Panc1 (cell line): Measurements from ENCODE around the gene GPR142. TPM values are rescaled to one million over a fixed set of nuclear protein-coding genes. Genes with fewer than 3 reads are reported as not detected.

Experiments
- ATAC-seq: fragments of 200-7000 bp; cut with Tn5 transposase; 2 replicates; pipeline ENCODE4 v1.9.1; 2020; ENCODE audit warnings: mild to moderate bottlenecking, moderate library complexity
- BruUV-seq: library from RNA; stranded (reverse); fragments of 400-500 nt; replicated peaks from 2 replicates; lab custom pipeline; 2021; lab: Mats Ljungman, UMichigan
- CTCF ChIA-PET: fragments of 300-600 bp; sonication (Branson Sonifier 250); formaldehyde crosslinking; loops from one replicate; lab custom pipeline; 2022; ENCODE audit warnings: antibody characterized with exemption; lab: Charles Lee
- POLR2A ChIA-PET: fragments of 300-600 bp; sonication (Branson Sonifier 250); formaldehyde crosslinking; loops from one replicate; lab custom pipeline; 2022; ENCODE audit warnings: antibody characterized with exemption; lab: Charles Lee
- DNase-seq: peaks from one replicate; pipeline ENCODE4 v3.0.0-alpha.2; 2010; ENCODE audit warnings: low read depth, low spot score
- H3K27ac ChIP-seq: 2 replicates; pipeline ENCODE4 v1.5.1; 2011; ENCODE audit warnings: mild to moderate bottlenecking, low read length, inconsistent platforms
- H3K27me3 ChIP-seq: fragments of 200-500 bp; sonication (Bioruptor generic); 2 replicates; pipeline ENCODE4 v1.6.0; 2014; ENCODE audit warnings: low read length, inconsistent platforms; ENCODE audit not compliant: control insufficient read depth, insufficient read depth
- H3K36me3 ChIP-seq: fragments of 200-500 bp; sonication (Bioruptor generic); 2 replicates; pipeline ENCODE4 v1.5.1; 2014; ENCODE audit warnings: inconsistent platforms, mild to moderate bottlenecking, low read length, moderate library complexity; ENCODE audit not compliant: control insufficient read depth, insufficient read depth
- H3K4me1 ChIP-seq: 2 replicates; pipeline ENCODE4 v1.5.1; 2011; ENCODE audit warnings: inconsistent platforms, mild to moderate bottlenecking, low read length, moderate library complexity; ENCODE audit not compliant: control insufficient read depth, insufficient read depth
- H3K4me3 ChIP-seq, 2 experiments: 2 replicates each; pipeline ENCODE4 v1.5.1; 2011 to 2012; ENCODE audit warnings: low read depth in 2 of 2, low read length in 2 of 2, mild to moderate bottlenecking in 2 of 2, inconsistent platforms in 1 of 2, moderate library complexity in 1 of 2
- H3K9me3 ChIP-seq: fragments of 200-500 bp; sonication (Bioruptor generic); 2 replicates; pipeline ENCODE4 v1.5.1; 2014; ENCODE audit warnings: low read depth, mild to moderate bottlenecking, inconsistent platforms, low read length, moderate library complexity; ENCODE audit not compliant: control insufficient read depth, insufficient read depth
- CTCF ChIP-seq: fragments of 450-650 bp; IDR thresholded peaks from 2 replicates; pipeline ENCODE4 v1.5.1; 2017; ENCODE audit warnings: mild to moderate bottlenecking
- POLR2AphosphoS5 ChIP-seq: IDR thresholded peaks from 2 replicates; pipeline ENCODE4 v1.6.1; 2012; ENCODE audit warnings: mild to moderate bottlenecking, low read depth, low read length, moderate library complexity
- REST ChIP-seq, 2 experiments: IDR thresholded peaks; 2 replicates each; pipeline ENCODE4 v1.6.1; 2011 to 2012; ENCODE audit warnings: low read depth in 2 of 2, control low read depth in 1 of 2, low read length in 1 of 2, mild to moderate bottlenecking in 1 of 2, moderate library complexity in 1 of 2; ENCODE audit not compliant: insufficient read depth in 1 of 2
- SIN3A ChIP-seq: IDR thresholded peaks from 2 replicates; pipeline ENCODE4 v1.6.1; 2012; ENCODE audit warnings: low read depth, mild to moderate bottlenecking, low read length, moderate library complexity, borderline replicate concordance; ENCODE audit not compliant: insufficient read depth
- TCF7L2 ChIP-seq: IDR thresholded peaks from 2 replicates; pipeline ENCODE4 v1.6.1; 2011; ENCODE audit warnings: mild to moderate bottlenecking, low read depth, low read length, inconsistent platforms
- in situ Hi-C: cut with HindIII; loops from 2 replicates; pipeline ENCODE4 v1.10.0; 2016; ENCODE audit warnings: low sequenced_read_pairs, low pct_unique_long_range_greater_than_20kb
- intact Hi-C: fragments of 100-400 bp; cut with micrococcal nuclease; formaldehyde crosslinking; loops from one replicate; pipeline ENCODE4 v1.10.0; 2022; ENCODE audit not compliant: unreplicated experiment
- total RNA-seq: library from RNA; stranded (reverse); gene quantifications from one replicate; pipeline ENCODE4 v1.2.1, GENCODE V29; 2021; ENCODE audit not compliant: unreplicated experiment

GPR142 gene
- total RNA-seq, 1 experiment from 2014 or later = not detected

- DNase-seq (no peak), ATAC-seq (no peak)
- no peaks in the 10 kb centered on the region for H3K9me3 ChIP-seq
- H3K27me3 ChIP-seq = no peaks in the 10 kb centered on the region
- H3K36me3 ChIP-seq = no peaks in the 10 kb centered on the region
- no peak overlapping the region for H3K27ac ChIP-seq
- intact Hi-C loops = no loop called here
- no peaks in the 10 kb centered on the region for H3K4me1 ChIP-seq
- in situ Hi-C loops = no loop called here
- no peak overlapping the region for H3K4me3 ChIP-seq
- BruUV-seq = no TSS peak
- ChIA-PET CTCF (interaction anchor here (0.5 kb wide), 1 partner anchor 27 kb away, joined by 3 read pairs; no protein-coding TSS in a partner anchor), POLR2A (no interaction called here)
- TF ChIP-seq SIN3A (no peak), REST (IDR thresholded peaks at IDR 0.05; ENCODE audit: insufficient read depth in 1 of 2, low read depth in 2 of 2, low read length in 1 of 2) (no peak), POLR2AphosphoS5 (no peak), CTCF (no peak), TCF7L2 (no peak)
These were observed 47.2 kb downstream of the GPR142 start for GRCh38 chr17:74414510-74414909.

- intact Hi-C loops = no loop called here
- no peaks in the 10 kb centered on the region for H3K4me1 ChIP-seq
- no TSS peak for BruUV-seq
These were observed 48.5 kb downstream of the GPR142 start for GRCh38 chr17:74415608-74416396.

More at GRCh38 chr17:74415608-74416396, 48.5 kb downstream of the GPR142 start:
- ChIA-PET POLR2A (interaction anchor here (0.7 kb wide), 1 partner anchor 844 kb away, joined by 3 read pairs; no protein-coding TSS in a partner anchor), CTCF (interaction anchor here (0.6 kb wide), 1 partner anchor 23 kb away, joined by 3 read pairs; no protein-coding TSS in a partner anchor)
- in situ Hi-C loops = no loop called here
- Histone ChIP-seq H3K9me3 (no peaks in the 10 kb centered on the region), H3K27me3 (no peaks in the 10 kb centered on the region), H3K36me3 (no peaks in the 10 kb centered on the region), H3K27ac (no peak overlapping the region), H3K4me3 (no peak overlapping the region)
- ATAC-seq = no peak
- TF ChIP-seq REST (IDR thresholded peaks at IDR 0.05; ENCODE audit: insufficient read depth in 1 of 2, low read depth in 2 of 2, low read length in 1 of 2) (no peak), POLR2AphosphoS5 (no peak), TCF7L2 (no peak), CTCF (no peak), SIN3A (no peak)
- no peak for DNase-seq
